NCI-H1417 treated with DMSO at 0.1 percent for 48 hours (cell line): ENCODE measurements around the gene ADRB1.

Experiments
- DNase-seq: peaks from one replicate; lab custom pipeline; 2025; lab: John Stamatoyannopoulos, UW

ADRB1 gene

GRCh38 chr10:114043532-114044246 lies at the start of gene ADRB1:
ADRB1 (plus strand) TSS chr10:114043866; CDS start chr10:114044133, 267 bp downstream.
- DNase-seq, result peak; percentile 18

GRCh38 chr10:113995201-113995600 lies 48.5 kb upstream of the ADRB1 start:
- no peak for DNase-seq

- no peak for DNase-seq
Measured at GRCh38 chr10:113997428-113997827, 46.2 kb upstream of the ADRB1 start.

GRCh38 chr10:113999531-113999930 lies 44.1 kb upstream of the ADRB1 start:
- DNase-seq, result no peak

GRCh38 chr10:114000457-114001010 lies 43.1 kb upstream of the ADRB1 start:
- DNase-seq, result no peak

- no peak for DNase-seq
Measured at GRCh38 chr10:114002422-114002821, 41.2 kb upstream of the ADRB1 start.

- DNase-seq, result no peak
Measured at GRCh38 chr10:114003161-114003941, 40.3 kb upstream of the ADRB1 start.

GRCh38 chr10:114009281-114009996 lies 34.2 kb upstream of the ADRB1 start:
- no peak for DNase-seq

- no peak for DNase-seq
Measured at GRCh38 chr10:114010316-114010715, 33.4 kb upstream of the ADRB1 start.

- DNase-seq, result no peak
Measured at GRCh38 chr10:114012650-114013049, 31.0 kb upstream of the ADRB1 start.

- no peak for DNase-seq
Measured at GRCh38 chr10:114015708-114016107, 28.0 kb upstream of the ADRB1 start.

- DNase-seq, result no peak
Measured at GRCh38 chr10:114017271-114017670, 26.4 kb upstream of the ADRB1 start.

- DNase-seq, result no peak
Measured at GRCh38 chr10:114017873-114018272, 25.8 kb upstream of the ADRB1 start.

- no peak for DNase-seq
Measured at GRCh38 chr10:114019226-114019625, 24.4 kb upstream of the ADRB1 start.

GRCh38 chr10:114021154-114021553 lies 22.5 kb upstream of the ADRB1 start:
- DNase-seq, result no peak

- DNase-seq, result no peak
Measured at GRCh38 chr10:114021717-114022680, 21.7 kb upstream of the ADRB1 start.

GRCh38 chr10:114022766-114023597 lies 20.7 kb upstream of the ADRB1 start:
- no peak for DNase-seq

- no peak for DNase-seq
Measured at GRCh38 chr10:114024876-114025610, 18.6 kb upstream of the ADRB1 start.

- DNase-seq, result no peak
Measured at GRCh38 chr10:114025611-114026130, 18.0 kb upstream of the ADRB1 start.
